GM19328 (cell line): ENCODE data around the gene HDAC8.
"Not testable (repeated sequence)": the region's sequence is repeated elsewhere in the genome, so short reads cannot be mapped to it uniquely, and the experiment has no call there.

Experiments used
- ATAC-seq: cut with Tn5 transposase; IDR thresholded peaks from one replicate; pipeline ENCODE4 v1.9.1; 2021; ENCODE audit warnings: mild to moderate bottlenecking, moderate library complexity; ENCODE audit not compliant: unreplicated experiment

Gene HDAC8

DNA sequence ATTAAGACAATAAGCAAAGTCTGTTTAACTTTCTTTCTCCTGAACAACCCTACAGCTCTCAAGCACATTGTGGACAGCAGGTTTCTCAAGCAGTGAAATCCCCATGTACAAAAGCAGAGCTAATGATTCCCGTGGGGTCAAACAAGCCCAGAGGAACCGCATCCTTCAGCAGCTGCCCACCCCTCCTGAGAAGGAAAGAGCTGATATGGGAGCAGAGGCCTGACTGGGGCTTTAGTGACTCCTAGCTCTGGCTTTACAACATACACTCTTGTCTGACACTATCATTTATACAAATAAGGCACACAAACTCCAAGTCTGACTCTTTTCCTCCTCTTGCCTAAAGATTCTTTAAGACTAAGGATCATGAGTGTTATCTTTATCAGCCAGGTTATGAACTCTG is 32.8 kb downstream of the HDAC8 start:
- ATAC-seq, result no peak

DNA sequence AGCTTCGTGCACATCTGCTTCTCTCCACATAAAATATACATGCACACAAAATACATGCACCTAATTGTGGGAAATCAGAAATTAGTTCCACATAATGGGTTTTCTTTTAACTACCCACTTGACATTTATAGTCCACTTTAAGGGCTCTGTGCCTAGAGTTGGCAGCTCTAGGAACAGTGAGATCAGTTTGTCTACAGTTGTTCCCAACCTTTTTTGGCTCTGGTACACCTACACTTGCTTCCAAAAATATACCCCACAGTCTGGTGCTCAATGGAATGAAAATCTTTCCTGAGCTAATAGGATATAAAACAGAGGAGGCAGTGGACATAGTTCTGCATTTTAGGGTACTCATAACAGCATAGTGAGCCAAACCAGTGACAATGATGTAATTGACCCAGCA is 36.1 kb downstream of the HDAC8 start:
- no peak for ATAC-seq

DNA sequence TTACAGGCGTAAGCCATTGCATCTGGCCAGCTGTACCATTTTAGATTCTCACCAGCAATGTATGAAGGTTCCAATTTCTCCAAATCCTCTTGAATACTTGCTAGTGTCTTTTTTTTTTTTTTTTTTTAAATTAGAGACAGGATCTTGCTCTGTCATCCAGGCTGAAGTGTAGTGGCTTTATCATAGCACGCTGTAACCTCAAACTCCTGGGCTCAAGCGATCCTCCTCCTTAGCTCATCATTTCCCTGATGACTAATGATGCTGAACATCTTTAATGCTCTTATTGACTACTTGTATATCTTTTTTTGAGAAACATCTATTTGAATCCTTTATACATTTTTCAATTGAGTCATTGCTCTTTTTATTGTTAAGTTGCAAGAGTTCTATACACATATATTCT is 40.3 kb downstream of the HDAC8 start:
- no peak for ATAC-seq

DNA sequence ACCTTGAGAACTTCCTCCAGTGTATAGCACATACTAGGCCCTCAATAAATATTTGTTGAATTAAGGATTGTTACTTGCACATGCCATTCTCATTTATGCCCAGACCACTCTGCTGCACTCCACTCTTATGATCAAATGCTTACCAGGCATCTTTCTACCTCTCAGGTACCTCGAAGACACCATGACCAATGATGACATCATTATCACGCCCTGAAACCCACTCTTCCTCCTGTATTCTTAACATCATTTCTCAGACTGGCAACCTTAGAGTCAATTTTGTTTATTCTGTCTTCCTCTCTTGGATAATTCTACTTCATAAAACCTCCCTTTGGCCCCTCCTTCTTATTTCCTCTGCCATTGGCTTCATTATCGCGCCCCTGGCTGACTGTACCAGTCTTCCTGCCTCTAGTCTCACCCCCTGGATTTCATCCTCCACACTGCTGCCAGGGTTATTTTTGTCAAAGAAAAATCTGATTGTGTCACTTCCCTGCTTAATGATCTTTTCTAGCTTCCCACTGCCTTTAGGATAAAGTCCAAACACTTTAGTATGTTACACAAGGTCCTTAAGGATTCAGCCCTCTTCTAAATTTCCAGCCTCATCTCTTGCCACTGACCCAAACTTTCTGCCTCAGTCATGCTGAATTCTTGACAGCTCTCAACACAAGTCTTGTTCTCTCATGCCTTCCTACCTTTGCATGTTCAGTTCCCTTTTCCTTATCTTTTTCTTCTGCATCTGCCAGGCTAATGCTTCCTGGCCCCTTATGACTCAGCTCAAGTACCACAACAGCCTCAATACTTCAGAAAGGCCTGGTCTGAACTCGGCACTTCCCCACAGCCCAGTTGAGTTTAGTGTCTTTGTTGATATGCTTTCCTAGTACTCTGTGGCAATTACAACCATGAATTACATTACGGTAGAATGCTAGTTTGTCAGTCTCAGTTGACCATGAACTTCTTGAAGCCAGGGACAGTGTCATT is 45.8 kb downstream of the HDAC8 start:
- ATAC-seq, result no peak

DNA sequence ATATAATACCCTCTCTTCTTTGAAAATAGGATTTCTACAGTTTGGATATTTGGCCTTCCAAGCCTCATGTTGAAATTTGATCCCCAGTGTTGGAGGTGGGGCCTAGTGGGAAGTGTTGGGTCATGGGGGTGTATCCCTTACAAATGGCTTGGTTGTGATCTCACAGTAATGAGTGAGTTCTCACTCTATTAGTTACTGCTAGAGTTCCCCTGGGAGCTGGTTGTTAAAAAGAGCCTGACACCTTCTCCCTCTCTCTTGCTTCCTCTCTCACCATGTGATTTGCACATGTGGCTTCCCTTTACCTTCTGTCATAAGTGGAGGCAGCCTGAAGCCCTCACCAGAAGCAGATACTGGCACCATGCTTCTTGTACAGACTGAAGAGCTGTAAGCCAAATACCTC is 73.9 kb downstream of the HDAC8 start:
- ATAC-seq, result no peak

DNA sequence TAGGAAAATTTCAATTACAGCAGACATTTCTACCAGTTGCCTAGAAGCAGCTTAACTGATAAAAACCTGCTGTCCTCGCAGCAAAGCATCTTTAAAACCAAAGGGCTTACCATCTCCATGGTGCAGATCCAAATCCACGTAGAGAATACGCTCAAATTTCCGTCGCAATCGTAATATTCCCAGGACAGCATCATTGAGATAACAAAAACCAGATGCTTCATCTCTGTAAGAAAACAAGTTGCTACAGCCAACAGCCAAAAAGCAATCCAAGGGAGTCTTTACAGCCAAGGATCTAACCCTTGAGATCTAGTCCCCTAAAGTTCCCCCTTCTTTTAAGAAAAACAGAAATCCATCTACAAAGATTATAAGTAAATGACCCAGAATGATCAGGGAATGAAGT is 77.6 kb downstream of the HDAC8 start:
- ATAC-seq, result no peak

DNA sequence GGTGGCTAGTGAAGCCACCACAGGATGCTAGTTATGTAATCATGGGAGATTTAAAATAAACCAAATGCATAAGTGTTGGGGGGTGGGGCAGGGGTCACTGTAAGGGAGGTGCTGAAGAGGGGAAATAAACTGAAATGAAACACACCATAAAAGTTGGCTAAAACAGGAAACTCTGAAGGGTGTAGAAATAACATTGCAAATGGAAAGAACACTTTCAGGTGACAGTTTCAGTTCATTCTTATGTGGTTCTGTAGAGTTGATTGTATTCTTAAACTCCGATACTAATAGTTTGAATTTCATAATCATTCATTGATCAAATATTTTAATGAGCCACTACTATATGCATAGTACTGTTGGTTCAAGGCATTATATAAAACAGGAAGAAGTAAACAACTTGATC is 80.1 kb downstream of the HDAC8 start:
- ATAC-seq, result no peak

DNA sequence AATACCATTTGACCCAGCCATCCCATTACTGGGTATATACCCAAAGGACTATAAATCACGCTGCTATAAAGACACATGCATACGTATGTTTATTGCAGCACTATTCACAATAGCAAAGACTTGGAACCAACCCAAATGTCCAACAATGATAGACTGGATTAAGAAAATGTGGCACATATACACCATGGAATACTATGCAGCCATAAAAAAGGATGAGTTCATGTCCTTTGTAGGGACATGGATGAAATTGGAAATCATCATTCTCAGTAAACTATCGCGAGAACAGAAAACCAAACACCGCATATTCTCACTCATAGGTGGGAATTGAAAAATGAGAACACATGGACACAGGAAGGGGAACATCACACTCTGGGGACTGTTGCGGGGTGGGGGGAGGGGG is 82.4 kb downstream of the HDAC8 start:
- ATAC-seq, result not testable (repeated sequence)

DNA sequence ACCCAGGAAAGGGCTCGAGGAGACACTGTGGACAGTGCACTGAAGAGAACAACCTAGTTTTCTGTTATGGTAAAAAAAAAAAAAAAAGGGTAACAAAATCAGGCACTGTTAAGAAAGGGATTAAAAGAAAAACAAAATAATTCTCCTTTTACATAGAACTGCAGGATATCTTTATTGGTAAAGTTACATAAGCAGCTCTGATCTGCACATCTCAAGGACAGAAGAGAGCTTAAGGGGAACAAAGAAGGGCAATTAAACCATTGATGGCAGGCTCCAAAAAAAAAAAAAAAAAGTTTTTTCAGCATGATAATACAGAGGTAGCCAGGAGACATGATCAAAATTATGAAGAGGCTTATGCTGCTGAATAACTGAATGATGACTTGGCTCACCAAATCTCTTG is 85.0 kb downstream of the HDAC8 start:
- ATAC-seq, result no peak

DNA sequence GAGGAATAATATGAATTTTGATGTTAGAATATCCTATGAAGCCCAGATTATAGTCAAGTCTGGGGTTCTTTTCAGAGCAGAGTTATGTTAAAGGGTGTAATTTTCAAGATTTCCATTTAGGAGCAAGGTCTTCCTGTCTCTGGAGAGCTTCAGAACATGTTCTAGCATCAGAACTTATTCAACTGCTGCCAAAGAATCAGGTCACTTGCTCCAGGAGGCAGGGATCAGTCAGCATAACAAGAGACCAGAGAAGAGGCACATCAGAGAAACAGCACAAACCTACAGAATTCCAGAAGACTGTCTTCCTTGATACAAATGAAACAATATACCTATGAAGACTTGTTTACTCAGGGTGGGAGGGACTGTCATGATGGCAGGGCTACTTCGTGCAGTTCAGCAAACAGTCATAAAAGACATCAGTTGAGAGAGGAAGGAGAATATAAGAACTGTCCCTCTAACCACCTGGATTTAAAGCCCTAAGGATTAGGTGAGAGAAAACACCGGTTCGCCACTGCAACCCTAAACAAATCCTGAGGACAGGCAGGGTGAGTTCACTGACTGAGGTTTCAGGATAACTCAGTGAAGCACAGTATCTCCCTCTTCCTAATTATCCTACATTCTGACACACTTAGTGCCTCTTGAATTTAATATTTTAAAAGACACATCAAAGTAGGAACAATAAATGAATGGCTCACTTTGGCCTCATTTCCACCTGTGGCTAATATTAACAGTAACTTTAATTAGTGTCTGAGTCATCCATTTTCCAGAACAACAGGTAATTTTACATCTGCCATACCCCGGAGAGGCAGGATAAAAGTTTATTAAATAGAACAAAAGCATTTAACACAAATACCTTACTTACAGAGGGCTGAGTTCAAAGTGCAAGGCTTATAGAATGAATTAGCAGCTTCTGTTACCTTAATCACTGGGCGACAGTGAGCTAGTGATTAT is 93.0 kb downstream of the HDAC8 start:
- no peak for ATAC-seq

DNA sequence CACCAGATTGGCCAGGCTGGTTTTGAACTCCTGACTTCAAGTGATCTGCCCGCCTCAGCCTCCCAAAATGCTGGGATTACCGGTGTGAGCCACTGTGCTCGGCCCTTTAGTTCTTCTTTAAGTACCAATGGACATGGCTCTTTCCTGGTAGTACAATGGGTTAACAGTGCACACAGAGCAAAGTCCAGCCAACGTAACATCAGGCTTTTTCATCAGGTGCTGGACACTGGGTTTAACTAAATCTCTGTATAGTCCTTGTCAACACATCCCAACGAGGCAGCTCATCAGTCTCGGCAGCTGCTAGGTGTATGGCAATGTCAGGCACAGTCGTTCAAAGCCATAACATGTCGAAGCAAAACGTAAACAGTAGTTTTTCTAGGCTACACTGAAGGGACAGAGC is 93.8 kb downstream of the HDAC8 start:
- no peak for ATAC-seq

DNA sequence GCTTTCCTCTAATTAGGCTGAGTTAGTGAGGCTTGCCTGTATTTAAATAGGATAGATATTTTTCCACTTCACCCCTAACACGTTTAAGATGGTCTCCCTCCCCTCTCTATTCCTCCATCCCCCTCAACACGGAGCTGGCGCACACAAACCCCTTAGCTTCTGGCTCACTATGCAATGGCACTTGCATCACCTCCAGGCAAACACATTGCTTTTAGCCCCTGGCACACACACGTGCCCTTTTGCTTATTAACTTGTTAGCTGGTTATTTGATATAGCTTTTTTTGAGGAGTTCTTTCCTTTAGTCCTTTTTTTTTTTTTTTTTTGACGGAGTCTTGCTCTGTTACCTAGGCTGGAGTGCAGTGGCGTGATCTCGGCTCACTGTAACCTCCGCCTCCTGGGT is 94.3 kb downstream of the HDAC8 start:
- no peak for ATAC-seq

DNA sequence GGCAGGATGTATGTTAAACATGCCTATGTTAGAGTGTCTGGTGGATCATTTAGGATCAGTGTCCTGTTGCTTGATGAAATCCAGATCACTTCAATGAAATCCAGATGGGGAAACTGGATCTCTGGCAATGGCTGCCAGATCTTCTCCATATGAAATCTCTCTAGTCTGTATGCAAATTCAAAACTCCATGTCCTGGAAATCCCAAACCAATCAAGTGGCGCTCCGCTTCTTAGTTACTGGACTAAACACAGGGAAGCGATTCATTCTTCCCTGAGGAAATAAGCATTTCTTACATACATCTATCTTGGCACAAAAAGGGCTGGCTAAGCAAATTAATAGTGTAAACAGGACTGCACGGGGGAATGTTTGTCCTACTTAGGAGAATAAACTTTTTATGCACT is 94.9 kb downstream of the HDAC8 start:
- ATAC-seq, result no peak

DNA sequence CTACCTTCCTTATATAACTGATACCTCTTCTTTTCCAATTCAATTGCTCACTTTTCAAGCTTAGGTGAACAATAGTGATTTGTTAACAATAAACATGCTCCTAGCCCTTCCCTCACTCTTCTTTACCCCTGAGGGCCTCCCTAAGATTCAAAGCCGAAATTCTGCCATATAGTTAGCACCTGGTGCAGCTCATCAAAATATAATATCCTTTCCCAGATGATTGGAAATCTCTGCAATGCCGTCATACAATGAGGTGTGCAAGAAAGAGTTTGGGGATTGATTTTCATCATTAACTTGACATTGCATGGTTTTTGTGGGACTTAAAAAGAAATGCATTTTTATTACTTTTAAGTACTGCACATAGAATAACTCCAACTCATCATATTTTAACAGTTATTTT is 95.3 kb downstream of the HDAC8 start:
- ATAC-seq, result no peak

DNA sequence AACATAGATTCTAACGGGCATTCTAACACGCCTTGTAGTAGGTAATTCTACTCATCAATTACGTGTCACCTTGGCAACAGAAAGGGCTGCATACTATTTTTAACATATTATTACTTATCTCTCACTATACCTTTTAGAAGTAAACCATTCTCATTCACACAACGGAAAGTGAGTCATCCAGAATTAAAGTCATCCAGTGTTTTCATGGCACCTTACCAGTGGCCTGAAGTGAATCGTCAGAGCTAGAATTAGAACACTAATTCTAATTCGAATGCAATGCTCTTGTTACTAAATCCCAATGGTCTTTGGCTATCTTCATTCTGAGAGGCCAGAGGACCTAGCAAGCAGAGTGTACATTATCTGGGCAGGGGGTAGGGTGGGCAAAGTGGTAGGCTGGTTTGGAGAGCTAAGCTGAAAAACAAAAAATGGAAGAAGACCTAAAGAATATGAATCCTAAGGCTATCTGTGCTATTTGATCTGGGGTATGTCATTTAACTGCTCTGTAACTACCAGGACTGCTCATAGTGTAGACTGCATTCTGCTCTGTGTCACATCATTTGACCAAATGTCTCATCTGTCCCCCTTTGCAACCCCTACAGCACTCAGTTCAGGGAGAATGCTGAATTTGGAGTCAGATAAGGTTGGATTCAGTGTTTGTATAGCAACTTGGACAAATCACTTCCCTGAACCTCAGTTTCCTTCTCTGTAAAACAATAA is 96.5 kb downstream of the HDAC8 start:
- ATAC-seq, result no peak

DNA sequence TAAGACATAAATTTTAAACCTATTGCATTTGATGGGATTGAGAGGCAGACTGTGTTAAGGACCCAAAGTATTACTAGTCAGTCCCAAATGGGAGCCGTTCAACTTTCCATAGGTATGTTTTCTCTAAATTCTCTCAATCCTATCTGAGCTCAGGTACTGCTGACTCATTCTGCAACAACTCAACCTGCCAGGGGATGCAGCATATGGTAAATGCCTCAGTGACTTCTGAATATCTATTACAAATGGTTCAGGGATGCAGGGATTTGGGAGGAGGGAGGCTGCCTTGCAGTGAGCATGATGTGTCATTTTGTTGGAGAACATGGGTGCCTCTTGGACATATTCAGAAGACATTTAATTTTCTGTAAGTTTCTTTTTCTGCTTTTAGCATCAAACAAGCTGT is 97.3 kb downstream of the HDAC8 start:
- no peak for ATAC-seq

DNA sequence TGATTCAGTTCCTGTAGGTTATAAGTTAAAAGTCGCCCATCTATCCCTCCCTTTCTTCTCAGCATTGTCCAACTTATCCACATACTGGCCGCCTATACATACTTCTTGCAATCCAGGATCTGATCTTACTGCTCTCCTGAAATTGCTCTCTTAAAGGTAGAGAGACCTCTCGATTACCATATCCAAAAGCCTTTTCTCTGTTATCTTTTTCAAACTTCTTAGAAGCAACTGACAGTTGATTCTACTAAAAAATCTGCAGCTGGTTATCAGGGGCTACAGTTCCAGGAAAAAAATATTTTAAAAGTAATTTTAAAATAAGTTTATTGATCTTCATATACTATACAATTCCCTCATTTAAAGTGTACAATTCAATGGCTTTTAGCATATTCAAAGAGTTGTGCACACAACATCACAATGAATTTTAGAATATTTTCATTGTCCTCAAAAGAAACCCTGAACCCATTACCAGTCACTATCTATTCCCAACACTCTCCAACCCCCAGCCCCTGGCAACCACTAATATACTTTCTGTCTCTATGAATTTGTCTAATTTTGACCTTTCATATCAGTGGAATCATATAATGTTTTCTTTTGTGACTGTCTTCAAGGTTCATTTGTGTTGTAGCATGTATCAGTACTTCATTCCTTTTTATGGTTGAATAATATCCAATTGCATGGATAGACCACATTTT is 102.0 kb downstream of the HDAC8 start:
- ATAC-seq, result no peak

DNA sequence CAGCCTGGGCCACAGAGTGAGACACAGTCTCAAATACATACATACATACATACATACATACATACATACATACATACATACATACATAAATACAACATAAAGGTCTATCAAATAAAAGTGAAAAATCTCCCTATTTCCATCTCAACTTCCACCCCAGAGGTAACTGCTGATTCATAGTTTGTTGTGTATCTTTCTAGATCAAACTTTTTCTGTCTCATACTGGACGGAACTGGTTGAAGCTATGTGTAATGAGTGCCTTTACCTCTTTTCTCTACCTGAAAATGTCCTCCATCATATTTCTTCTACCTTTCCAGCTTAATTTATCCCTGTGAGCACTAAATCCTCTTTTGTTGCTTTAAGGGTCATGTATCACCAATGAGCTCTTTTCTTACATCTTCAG is 102.5 kb downstream of the HDAC8 start:
- ATAC-seq, result no peak

DNA sequence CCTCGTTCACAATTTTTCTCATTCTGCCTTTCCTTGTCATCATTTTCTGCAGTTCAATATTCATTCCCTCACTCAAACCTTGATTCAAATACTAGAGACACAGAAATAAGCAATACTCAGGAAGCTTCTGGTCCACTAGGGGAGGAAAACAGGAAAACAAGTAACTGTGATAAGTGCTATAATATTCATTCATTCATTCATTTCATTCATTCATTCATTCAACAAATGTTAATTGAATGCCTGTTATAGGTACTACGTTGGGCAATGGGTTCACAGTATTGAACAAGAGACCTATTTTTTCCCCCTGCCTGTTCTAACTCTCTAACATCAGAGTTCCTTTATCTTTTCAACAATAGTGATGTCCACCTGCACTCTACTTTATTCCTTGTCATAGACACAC is 104.0 kb downstream of the HDAC8 start:
- ATAC-seq, result no peak

DNA sequence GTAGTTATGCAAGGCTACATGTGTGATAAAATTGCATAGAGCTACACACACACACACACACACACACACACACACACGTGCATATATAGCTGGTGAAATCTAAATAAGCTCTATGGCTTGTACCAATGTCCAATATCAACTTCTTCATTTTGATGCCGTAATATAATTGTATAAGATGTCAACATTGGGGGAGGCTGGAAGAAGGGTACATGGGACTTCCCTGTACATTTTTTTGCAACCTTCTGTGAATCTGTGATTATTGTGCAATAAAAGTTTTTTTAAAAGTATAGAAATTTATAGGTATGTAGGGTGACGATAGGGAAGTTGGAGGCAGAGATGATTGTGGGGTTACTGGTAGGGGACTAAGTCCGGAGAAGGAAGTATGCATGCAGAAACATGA is 105.5 kb downstream of the HDAC8 start:
- no peak for ATAC-seq

DNA sequence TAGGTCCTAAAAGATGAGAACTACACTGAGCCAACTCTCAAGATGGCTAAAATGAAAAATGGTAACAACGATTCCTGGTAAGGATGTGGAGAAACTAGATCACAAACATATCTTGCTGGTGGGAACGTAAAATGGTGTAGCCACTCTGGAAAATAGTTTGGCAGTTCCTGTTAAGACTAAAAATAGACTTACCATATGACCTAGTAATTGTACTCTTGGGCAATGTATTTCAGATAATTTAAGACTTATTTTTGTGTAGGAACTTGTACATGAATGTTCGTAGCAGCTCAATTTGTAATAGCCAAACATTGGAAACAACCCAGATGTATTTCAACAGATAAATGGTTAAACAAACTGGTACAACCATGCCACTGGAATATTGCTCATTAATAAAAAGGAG is 106.2 kb downstream of the HDAC8 start:
- no peak for ATAC-seq
